Fibroblast of lung (primary cell): ENCODE data around the gene PLCB2. TPM values are rescaled to one million over a fixed set of nuclear protein-coding genes. Genes with fewer than 3 reads are reported as not detected.
A peak's percentile ranks its signal among the peaks of the same experiment; 100 is the strongest.

Source experiments
- DNase-seq, 2 donors: peaks; one replicate each; pipeline versions ENCODE4 v3.0.0 to v3.0.0-alpha.2; 2010; ENCODE audit warnings: low read depth in 2 of 2
- H2AFZ ChIP-seq: 2 replicates; pipeline ENCODE4 v1.5.1; 2012; ENCODE audit warnings: low read length, control low read depth, inconsistent platforms
- H3K27ac ChIP-seq: 2 replicates; pipeline ENCODE4 v1.5.1; 2011; ENCODE audit warnings: low read length, control low read depth; ENCODE audit not compliant: insufficient read depth
- H3K27me3 ChIP-seq: 2 replicates; pipeline ENCODE4 v1.5.1; 2011; ENCODE audit warnings: mild to moderate bottlenecking, low read length; ENCODE audit not compliant: control insufficient read depth, insufficient read depth
- H3K36me3 ChIP-seq: 2 replicates; pipeline ENCODE4 v1.5.1; 2011; ENCODE audit warnings: low read length; ENCODE audit not compliant: control insufficient read depth, insufficient read depth
- H3K4me1 ChIP-seq: 2 replicates; pipeline ENCODE4 v1.5.1; 2011; ENCODE audit warnings: low read length; ENCODE audit not compliant: control insufficient read depth, insufficient read depth; ENCODE audit errors: extremely low read depth
- H3K4me2 ChIP-seq: 2 replicates; pipeline ENCODE4 v1.5.1; 2011; ENCODE audit warnings: low read length, control low read depth; ENCODE audit not compliant: insufficient read depth; ENCODE audit errors: extremely low read depth
- H3K4me3 ChIP-seq, 4 experiments: fragments of 200-600 bp in 1 of 4; sonication (generic) in 1 of 4; replicated peaks in 1 of 4; 2 replicates each; pipeline ENCODE4 v1.5.1; 2011 to 2016; ENCODE audit warnings: low read length in 4 of 4, low read depth in 3 of 4, mild to moderate bottlenecking in 3 of 4, control low read depth in 2 of 4, inconsistent platforms in 1 of 4, mixed read lengths in 1 of 4; ENCODE audit not compliant: insufficient read depth in 1 of 4; ENCODE audit errors: control extremely low read depth in 1 of 4
- H3K79me2 ChIP-seq: 2 replicates; pipeline ENCODE4 v1.5.1; 2012; ENCODE audit warnings: mild to moderate bottlenecking, low read length, inconsistent platforms; ENCODE audit not compliant: control insufficient read depth, insufficient read depth
- H3K9ac ChIP-seq: 2 replicates; pipeline ENCODE4 v1.5.1; 2011; ENCODE audit warnings: mild to moderate bottlenecking, low read length, control low read depth; ENCODE audit not compliant: insufficient read depth
- H3K9me3 ChIP-seq: 2 replicates; pipeline ENCODE4 v1.5.1; 2012; ENCODE audit warnings: low read depth, low read length; ENCODE audit not compliant: control insufficient read depth, insufficient read depth
- H4K20me1 ChIP-seq: 2 replicates; pipeline ENCODE4 v1.5.1; 2011; ENCODE audit warnings: low read length; ENCODE audit not compliant: control insufficient read depth, insufficient read depth; ENCODE audit errors: extremely low read depth
- CTCF ChIP-seq, 2 donors: IDR thresholded peaks in 1 of 2; conservative IDR thresholded peaks in 1 of 2; 1 replicate in 1 of 2; 2 replicates in 1 of 2; pipeline ENCODE4 v1.5.1; 2011 to 2012; ENCODE audit warnings: low read length in 2 of 2, control low read depth in 1 of 2, inconsistent platforms in 1 of 2, low read depth in 1 of 2, mild to moderate bottlenecking in 1 of 2
- EZH2 ChIP-seq: IDR thresholded peaks from 2 replicates; pipeline ENCODE4 v1.5.1; 2012; ENCODE audit warnings: low read length, control low read depth, mild to moderate bottlenecking; ENCODE audit errors: missing control alignments
- polyA plus RNA-seq, 2 donors: library from polyadenylated mRNA; depleted of rRNA in 1 of 2; stranded (reverse) in 1 of 2; unstranded in 1 of 2; fragments of >200 nt; gene quantifications; 2 replicates each; pipeline ENCODE4 v1.2.1, GENCODE V29; 2011 to 2012; ENCODE audit warnings: missing spikeins in 1 of 2
- total RNA-seq: library from RNA; depleted of rRNA; stranded (reverse); fragments of >200 nt; gene quantifications from 2 replicates; pipeline ENCODE4 v1.2.1, GENCODE V29; 2014

Gene PLCB2
- total and polyA plus RNA-seq, 2 donors (not counting 1 experiment from before 2014, with no cell fraction given) = under 0.01 to 0.40 TPM

- TF ChIP-seq CTCF (conservative IDR thresholded peaks at IDR 0.05 in 1 of 2, IDR thresholded peaks at IDR 0.05 in 1 of 2; ENCODE audit: low read depth in 1 of 2, low read length in 2 of 2) (no peak), EZH2 (no peak)
These were observed 20.9 kb downstream of the PLCB2 start for GRCh38 chr15:40286794-40287193.

GRCh38 chr15:40286061-40286532 lies 21.6 kb downstream of the PLCB2 start:
- no peak overlapping the region for H3K9ac ChIP-seq
- no peak overlapping the region for H3K4me3 ChIP-seq
- H3K36me3 ChIP-seq = no peaks in the 10 kb centered on the region
- no peak for DNase-seq
- no peaks in the 10 kb centered on the region for H3K79me2 ChIP-seq
- no peaks in the 10 kb centered on the region for H3K4me1 ChIP-seq
- TF ChIP-seq EZH2 (no peak), CTCF (conservative IDR thresholded peaks at IDR 0.05 in 1 of 2, IDR thresholded peaks at IDR 0.05 in 1 of 2; ENCODE audit: low read depth in 1 of 2, low read length in 2 of 2) (no peak)
- H3K9me3 ChIP-seq = no peaks in the 10 kb centered on the region
- no peak overlapping the region for H2AFZ ChIP-seq
- H3K27me3 ChIP-seq = peaks cover 36% of the 10 kb centered on the region
- H4K20me1 ChIP-seq = no peaks in the 10 kb centered on the region
- no peak overlapping the region for H3K27ac ChIP-seq
- H3K4me2 ChIP-seq = no peak overlapping the region

More at GRCh38 chr15:40286794-40287193, 20.9 kb downstream of the PLCB2 start:
- Histone ChIP-seq H3K79me2 (no peaks in the 10 kb centered on the region), H3K4me3 (no peak overlapping the region), H3K36me3 (no peaks in the 10 kb centered on the region), H3K4me2 (no peak overlapping the region), H4K20me1 (no peaks in the 10 kb centered on the region), H3K9ac (no peak overlapping the region), H2AFZ (no peak overlapping the region), H3K4me1 (no peaks in the 10 kb centered on the region), H3K9me3 (no peaks in the 10 kb centered on the region), H3K27me3 (peaks cover 32% of the 10 kb centered on the region), H3K27ac (no peak overlapping the region)
- no peak for DNase-seq

GRCh38 chr15:40285554-40286011 lies 22.2 kb downstream of the PLCB2 start:
- TF ChIP-seq EZH2 (no peak), CTCF (conservative IDR thresholded peaks at IDR 0.05 in 1 of 2, IDR thresholded peaks at IDR 0.05 in 1 of 2; ENCODE audit: low read depth in 1 of 2, low read length in 2 of 2) (no peak)
- Histone ChIP-seq H2AFZ (no peak overlapping the region), H4K20me1 (no peaks in the 10 kb centered on the region), H3K27ac (no peak overlapping the region), H3K9me3 (no peaks in the 10 kb centered on the region), H3K4me1 (no peaks in the 10 kb centered on the region), H3K9ac (no peak overlapping the region), H3K36me3 (no peaks in the 10 kb centered on the region), H3K27me3 (peaks cover 41% of the 10 kb centered on the region), H3K79me2 (no peaks in the 10 kb centered on the region), H3K4me2 (no peak overlapping the region), H3K4me3 (no peak overlapping the region)
- DNase-seq = peak in 1 of 2 donors; percentile 16
